GM12872 (cell line): Measurements from ENCODE around the gene PPP1CA.

Experiments used
- TF ChIP-seq, protein P1 (sequence below): IDR thresholded peaks from 3 replicates; pipeline ENCODE4 v1.5.1; 2011; ENCODE audit warnings: low read depth, mild to moderate bottlenecking, low read length, moderate library complexity; ENCODE audit not compliant: insufficient read depth

PPP1CA gene

GRCh38 chr11:67371911-67372320, 29.7 kb downstream of the PPP1CA start:
- TF ChIP-seq, protein P1, sequence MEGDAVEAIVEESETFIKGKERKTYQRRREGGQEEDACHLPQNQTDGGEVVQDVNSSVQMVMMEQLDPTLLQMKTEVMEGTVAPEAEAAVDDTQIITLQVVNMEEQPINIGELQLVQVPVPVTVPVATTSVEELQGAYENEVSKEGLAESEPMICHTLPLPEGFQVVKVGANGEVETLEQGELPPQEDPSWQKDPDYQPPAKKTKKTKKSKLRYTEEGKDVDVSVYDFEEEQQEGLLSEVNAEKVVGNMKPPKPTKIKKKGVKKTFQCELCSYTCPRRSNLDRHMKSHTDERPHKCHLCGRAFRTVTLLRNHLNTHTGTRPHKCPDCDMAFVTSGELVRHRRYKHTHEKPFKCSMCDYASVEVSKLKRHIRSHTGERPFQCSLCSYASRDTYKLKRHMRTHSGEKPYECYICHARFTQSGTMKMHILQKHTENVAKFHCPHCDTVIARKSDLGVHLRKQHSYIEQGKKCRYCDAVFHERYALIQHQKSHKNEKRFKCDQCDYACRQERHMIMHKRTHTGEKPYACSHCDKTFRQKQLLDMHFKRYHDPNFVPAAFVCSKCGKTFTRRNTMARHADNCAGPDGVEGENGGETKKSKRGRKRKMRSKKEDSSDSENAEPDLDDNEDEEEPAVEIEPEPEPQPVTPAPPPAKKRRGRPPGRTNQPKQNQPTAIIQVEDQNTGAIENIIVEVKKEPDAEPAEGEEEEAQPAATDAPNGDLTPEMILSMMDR = no peak

- TF ChIP-seq, protein P1 = peak; percentile 67
Observed at GRCh38 chr11:67371189-67371910, 30.3 kb downstream of the PPP1CA start.

- TF ChIP-seq, protein P1 = no peak
Observed at GRCh38 chr11:67370351-67371076, 31.1 kb downstream of the PPP1CA start.

DNA sequence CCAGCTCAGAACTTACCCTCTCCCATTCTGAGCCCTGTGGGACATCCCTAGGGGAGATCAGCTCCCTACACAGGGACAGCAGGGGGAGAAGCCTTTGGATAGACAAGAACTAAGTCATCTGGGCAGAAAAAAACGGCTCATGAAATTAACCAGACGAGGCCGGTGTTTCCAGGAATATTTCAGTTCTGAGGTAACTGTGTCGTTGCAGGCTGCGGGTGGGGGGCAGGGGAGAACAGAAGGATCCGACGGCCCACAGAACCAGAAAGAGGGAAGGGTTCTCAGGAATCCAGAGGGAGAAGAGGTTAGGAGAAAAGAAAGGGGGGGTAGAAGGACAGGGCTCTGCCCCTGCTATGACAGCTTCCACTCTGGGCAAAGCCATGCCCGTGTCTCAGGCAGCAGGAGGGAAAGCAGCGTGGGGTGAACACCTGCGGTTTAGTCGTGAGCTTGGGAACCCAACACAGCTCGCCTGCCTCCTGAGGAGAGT, 31.8 kb downstream of the PPP1CA start:
- TF ChIP-seq, protein P1 = no peak

DNA sequence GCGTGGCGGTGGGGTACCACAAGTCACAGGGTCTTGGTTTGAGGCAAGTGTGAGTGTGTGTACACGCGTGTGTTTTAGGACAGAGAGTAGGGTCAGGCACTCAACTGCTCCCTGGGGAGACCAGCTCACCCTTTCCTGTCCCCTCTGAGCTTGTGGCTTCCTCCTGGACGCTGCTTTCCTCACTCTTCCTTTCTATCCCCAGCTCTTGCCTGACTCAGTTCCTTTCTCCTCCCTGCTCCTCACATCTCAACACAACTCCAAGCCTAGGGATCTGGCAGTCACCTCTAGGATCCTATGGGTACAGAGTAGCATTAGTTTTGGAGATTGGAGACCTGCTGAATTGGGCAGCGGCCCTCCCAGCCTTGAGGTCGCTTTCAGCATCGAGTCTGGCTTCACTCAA, 32.4 kb downstream of the PPP1CA start:
- TF ChIP-seq, protein P1 = no peak

DNA sequence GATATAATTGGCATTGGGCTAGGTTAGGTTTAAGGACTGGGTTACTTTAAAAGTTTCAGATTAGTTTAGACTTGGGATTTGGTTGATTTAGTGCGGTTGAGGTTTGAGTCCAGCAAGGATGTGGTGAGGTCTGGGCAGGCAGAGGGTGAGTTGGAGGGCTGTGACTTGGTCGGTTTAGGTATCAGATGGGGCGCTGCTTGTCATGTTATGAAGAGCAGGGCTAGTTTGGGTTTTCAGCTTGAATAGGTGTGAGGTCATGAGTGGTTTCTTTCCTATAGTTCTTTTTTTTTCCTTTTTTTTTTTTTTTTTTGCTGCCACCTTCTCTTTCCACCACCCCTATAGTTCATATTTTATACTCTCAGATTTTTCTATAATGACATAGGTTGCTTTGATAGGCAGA, 33.0 kb downstream of the PPP1CA start:
- TF ChIP-seq, protein P1 = no peak

- TF ChIP-seq, protein P1 = no peak
Observed at GRCh38 chr11:67367761-67368227, 33.9 kb downstream of the PPP1CA start.
